Measurements from ENCODE around the gene WDR72.

DNA sequence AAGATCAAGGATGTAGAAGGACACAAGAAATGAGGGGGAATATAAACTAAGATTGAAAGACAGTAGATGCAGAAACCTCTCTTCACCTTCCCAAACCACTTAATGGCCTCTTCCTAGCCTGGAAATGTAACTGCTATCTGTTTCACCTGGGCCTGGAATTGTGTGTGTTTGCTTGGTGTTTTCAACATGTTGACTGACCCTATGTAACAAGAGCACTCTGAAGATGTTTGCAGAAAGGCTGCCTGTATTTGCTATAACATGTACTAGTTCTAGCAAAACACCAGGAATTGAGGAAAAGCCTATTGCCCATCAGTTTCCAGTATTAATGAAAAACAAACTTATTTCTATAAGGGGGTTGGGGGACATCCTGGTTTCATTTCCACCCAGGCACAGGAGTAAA lies 248.3 kb downstream of the WDR72 start:
- TF ChIP-seq GATA3 (IDR thresholded peaks at IDR 0.05; ENCODE audit: low read depth, low read length) (no peak), GATA2 (IDR thresholded peaks at IDR 0.05; ENCODE audit: low read depth, low read length) (no peak)

Data from SH-SY5Y (cell line).